ENCODE measurements around the gene PTPRQ. TPM values are rescaled to one million over a fixed set of nuclear protein-coding genes. Genes with fewer than 3 reads are reported as not detected.

The PTPRQ gene
- total RNA-seq, 1 donor from 2014 or later, result 0.64 TPM

DNA sequence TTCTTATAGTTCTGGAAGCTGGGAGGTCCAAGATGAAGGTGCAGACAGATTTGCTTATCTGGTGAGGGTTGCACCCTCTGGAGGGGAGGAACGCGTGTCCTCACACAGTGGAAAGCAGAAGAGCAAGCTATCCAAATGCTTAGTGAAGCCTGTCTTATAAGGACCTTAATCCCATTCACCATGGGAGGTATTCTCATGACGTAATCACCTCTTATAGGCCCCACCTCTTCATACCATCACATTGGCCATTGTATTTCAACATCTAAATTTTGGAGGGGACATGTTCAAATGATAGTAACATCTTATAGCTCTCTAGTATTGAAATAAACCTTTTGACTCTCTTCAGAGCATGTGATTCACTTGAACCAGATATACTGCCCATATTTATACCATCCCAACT, 158.4 kb downstream of the PTPRQ start:
- no peaks in the 10 kb centered on the region for H3K36me3 ChIP-seq
- H3K9me3 ChIP-seq, result no peaks in the 10 kb centered on the region
- TF ChIP-seq, protein P1, sequence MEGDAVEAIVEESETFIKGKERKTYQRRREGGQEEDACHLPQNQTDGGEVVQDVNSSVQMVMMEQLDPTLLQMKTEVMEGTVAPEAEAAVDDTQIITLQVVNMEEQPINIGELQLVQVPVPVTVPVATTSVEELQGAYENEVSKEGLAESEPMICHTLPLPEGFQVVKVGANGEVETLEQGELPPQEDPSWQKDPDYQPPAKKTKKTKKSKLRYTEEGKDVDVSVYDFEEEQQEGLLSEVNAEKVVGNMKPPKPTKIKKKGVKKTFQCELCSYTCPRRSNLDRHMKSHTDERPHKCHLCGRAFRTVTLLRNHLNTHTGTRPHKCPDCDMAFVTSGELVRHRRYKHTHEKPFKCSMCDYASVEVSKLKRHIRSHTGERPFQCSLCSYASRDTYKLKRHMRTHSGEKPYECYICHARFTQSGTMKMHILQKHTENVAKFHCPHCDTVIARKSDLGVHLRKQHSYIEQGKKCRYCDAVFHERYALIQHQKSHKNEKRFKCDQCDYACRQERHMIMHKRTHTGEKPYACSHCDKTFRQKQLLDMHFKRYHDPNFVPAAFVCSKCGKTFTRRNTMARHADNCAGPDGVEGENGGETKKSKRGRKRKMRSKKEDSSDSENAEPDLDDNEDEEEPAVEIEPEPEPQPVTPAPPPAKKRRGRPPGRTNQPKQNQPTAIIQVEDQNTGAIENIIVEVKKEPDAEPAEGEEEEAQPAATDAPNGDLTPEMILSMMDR (IDR thresholded peaks at IDR 0.05), result no peak
- intact Hi-C loops (cut with DNase I), result no loop called here
- H3K4me3 ChIP-seq, result no peak overlapping the region
- no peak for DNase-seq (ENCODE audit: low spot score in 2 of 2)
- no peaks in the 10 kb centered on the region for H3K27me3 ChIP-seq
- no peak overlapping the region for H3K27ac ChIP-seq
- H3K4me1 ChIP-seq, result no peaks in the 10 kb centered on the region

DNA sequence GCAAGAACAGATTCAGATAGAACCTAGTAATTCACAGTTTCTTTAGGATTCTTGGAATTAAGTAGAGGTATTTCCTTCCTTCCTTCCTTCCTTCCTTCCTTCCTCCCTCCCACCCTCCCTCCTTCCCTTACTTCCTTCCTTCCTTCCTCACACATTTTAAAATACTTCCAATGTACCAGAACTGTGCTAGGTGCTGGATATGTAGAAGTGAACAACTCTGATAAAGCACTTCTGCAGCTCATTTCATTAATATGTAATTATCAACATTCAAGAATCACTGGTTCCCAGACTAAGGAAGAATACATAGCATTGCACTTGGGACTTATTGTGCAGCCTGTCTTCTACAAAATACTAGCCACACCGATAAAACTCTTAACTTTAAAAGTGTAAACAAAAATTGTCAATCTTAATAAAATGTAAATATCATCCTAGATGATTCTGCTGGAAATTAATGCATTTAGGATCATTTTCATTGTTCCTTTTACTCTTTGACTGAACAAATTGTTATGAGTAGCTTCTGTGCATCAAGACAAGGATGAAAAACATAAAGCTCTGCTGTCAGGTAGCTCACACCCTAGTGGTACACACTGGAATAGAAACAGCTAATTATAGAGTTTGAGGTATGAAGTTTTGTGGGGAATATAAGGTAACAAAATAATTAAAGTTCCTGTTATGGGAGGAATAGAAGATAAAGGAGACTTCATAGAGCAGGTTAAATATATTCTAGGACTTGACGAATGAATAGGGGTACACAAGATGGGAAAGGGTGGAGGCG, 163.5 kb downstream of the PTPRQ start:
- H3K4me3 ChIP-seq, result no peak overlapping the region
- intact Hi-C loops (cut with DNase I), result no loop called here
- no peaks in the 10 kb centered on the region for H3K9me3 ChIP-seq
- no peaks in the 10 kb centered on the region for H3K36me3 ChIP-seq
- H3K27ac ChIP-seq, result no peak overlapping the region
- H3K27me3 ChIP-seq, result no peaks in the 10 kb centered on the region
- no peak for DNase-seq (ENCODE audit: low spot score in 2 of 2)
- H3K4me1 ChIP-seq, result no peaks in the 10 kb centered on the region
- TF ChIP-seq, protein P1 (IDR thresholded peaks at IDR 0.05), result no peak

DNA sequence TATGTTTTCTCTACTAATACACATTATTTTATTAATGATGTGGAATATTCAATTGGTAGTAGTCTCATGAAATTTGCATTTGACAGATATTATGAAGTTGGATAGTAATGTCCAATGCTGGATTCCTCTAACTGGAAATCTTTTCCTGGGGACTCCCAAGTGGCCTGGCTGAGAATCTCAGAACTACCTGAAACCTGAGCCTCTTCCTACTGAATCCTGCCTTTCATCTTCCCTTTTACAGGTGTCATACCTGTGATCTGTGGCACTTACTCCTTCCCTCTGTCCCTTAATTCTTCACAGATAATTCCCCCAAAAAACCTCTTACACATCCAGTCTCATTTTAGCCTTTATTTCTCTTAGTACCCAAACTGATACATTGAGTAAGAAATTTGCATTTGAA, 173.7 kb downstream of the PTPRQ start:
- Histone ChIP-seq H3K4me1 (no peaks in the 10 kb centered on the region), H3K36me3 (no peaks in the 10 kb centered on the region), H3K4me3 (no peak overlapping the region), H3K9me3 (no peaks in the 10 kb centered on the region), H3K27me3 (no peaks in the 10 kb centered on the region), H3K27ac (no peak overlapping the region)
- no peak for DNase-seq (ENCODE audit: low spot score in 2 of 2)
- TF ChIP-seq, protein P1 (IDR thresholded peaks at IDR 0.05), result no peak
- intact Hi-C loops (cut with DNase I), result no loop called here

DNA sequence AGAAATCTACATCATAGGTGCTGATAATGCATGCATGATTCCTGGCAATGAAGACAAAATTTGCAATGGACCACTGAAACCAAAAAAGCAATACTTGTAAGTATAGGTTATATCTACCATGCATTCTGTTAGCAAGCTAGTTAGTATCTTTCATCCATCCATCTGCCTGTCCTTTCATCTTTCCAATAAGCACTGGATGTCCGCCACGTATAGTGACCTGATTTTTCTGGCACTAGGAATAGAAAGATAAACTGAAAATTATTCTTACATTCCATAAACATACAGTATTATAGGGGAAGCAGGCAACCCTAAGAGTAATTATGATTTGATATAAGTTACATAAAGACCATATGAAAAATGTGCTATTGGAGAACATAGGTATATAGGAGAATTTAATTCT, 176.2 kb downstream of the PTPRQ start:
- Histone ChIP-seq H3K9me3 (no peaks in the 10 kb centered on the region), H3K27ac (no peak overlapping the region), H3K4me1 (no peaks in the 10 kb centered on the region), H3K27me3 (no peaks in the 10 kb centered on the region), H3K36me3 (no peaks in the 10 kb centered on the region), H3K4me3 (no peak overlapping the region)
- DNase-seq (ENCODE audit: low spot score in 2 of 2), result no peak
- TF ChIP-seq, protein P1 (IDR thresholded peaks at IDR 0.05), result no peak
- intact Hi-C loops (cut with DNase I), result no loop called here

DNA sequence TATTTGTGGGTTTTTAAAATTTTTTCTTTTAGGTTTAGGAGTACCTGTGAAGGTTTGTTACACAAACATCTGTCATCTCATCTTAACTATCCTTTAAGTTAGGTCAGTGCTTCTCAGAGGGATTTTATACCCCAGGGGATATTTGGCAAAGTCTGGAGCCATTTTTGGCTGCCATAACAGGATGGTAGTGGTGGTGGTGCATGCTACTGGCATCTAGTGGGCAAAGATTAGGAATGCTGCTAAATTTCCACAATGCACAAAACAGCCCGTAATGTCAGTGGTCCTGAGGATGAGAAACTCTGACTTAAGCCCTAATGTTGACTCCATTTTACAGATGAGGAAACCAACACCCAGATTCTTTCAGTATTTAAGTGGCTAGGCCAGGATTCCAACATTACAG, 178.2 kb downstream of the PTPRQ start:
- Histone ChIP-seq H3K27ac (no peak overlapping the region), H3K27me3 (no peaks in the 10 kb centered on the region), H3K4me1 (peaks cover 0 to 3% of the 10 kb centered on the region in 2 donors), H3K36me3 (no peaks in the 10 kb centered on the region), H3K4me3 (no peak overlapping the region), H3K9me3 (no peaks in the 10 kb centered on the region)
- intact Hi-C loops (cut with DNase I), result no loop called here
- TF ChIP-seq, protein P1 (IDR thresholded peaks at IDR 0.05), result no peak
- DNase-seq (ENCODE audit: low spot score in 2 of 2), result no peak

All from ascending aorta (tissue), 2 donors.